GM03348 (cell line): ENCODE results near the gene ZNF74.
A peak's percentile ranks its signal among the peaks of the same experiment; 100 is the strongest.
"Not testable (repeated sequence)": the region's sequence is repeated elsewhere in the genome, so short reads cannot be mapped to it uniquely, and the experiment has no call there.

Experiments used
- DNase-seq: peaks from one replicate; pipeline ENCODE4 v3.0.0; 2012; ENCODE audit warnings: low spot score

Gene ZNF74

DNA sequence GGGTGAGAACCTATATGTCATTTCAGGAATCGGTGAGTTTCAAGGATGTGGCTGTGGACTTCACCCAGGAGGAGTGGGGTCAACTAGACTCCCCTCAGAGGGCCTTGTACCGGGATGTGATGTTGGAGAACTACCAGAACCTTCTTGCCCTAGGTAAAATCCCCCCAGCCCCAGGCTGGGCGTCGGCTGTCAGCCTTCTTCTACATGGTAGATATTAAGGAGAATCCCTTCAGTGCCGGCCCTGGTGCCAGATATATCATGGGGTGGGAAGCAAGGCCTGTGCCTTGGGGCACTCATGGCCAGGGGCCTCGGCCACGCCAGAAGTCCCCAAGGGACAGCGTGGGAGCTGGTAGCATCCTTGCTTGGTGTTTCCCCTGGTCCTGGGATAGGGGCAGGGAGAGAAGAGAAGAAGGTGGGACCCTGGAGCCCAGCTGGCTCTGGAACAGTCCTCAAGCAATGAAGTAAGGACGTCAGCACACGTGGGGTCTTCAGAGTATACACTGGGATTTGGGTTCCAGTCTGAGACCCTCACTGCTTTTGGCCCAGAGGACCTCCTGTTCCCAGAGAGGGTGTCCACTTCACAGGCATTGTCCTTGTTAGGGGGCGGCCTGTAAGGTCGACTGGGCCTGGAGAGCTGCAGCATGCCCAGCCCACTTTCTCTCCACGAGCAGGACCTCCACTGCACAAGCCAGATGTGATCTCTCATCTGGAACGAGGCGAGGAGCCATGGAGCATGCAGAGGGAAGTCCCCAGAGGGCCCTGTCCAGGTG is 6.8 kb downstream of the ZNF74 start:
- DNase-seq, result no peak

DNA sequence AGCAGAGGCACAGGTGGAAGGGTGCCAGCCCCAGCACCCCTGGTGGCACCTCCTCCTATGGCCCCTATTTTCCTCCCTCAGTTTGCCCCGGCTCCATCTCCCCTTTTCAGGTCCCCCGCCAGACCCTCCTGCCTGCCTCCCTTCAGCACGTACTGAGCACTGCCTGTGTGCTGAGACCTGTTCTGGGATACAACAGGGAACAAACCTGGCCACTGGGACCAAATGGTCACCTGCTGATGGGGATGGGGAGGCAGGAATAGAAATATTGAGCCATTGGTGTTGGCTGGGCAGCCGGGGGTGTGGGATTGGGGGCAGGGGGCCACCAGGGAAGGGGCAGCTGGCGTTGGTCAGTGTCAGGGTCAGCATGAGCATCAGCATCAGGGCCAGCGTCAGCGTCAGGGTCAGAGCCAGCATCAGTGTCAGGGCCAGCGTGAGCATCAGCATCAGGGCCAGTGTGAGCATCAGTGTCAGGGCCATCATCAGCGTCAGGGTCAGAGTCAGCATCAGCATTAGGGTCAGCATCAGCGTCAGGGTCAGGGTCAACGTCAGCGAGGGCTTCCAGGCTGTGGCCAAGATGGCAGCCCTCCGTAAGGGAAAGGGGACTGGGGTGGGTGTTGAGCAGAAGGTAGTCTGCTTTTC is 7.5 kb downstream of the ZNF74 start:
- no peak for DNase-seq

DNA sequence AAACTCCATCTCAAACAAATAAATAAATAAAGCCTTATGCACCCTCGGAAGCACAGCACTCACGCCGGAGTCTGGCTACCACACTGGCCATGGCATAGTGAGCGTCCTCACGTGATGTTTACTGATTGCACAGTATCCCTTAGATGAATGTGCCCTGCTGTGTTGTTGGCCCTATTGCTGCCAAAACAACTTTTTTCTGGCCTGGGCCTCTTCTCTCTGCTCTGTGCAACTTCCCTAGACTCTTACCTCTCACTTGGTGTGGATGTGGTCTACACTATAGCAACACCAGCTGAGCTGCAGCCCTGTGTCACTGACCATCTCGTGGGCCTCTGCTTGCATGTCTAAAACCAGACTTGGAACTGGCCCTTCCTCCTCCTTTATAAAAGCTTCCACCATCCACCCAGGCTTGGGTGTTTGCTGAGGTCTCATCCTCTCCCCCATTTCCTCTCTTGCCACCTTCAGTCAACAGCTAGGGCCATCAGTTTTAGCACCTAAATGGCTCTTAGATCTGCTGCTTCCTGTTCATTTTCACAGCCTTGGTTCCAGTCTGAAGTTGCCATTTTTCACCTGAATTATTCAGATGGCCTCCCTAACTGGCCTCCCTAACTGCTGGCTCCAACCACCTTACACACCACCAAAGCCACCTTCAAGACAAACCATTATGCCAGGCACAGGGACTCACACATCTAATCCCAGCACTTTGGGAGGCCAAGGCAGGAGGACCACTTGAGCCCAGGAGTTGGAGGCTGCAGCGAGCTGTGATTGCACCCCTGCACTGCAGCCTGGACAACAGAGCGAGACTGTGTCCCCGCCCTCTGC is 9.2 kb downstream of the ZNF74 start:
- DNase-seq, result no peak

DNA sequence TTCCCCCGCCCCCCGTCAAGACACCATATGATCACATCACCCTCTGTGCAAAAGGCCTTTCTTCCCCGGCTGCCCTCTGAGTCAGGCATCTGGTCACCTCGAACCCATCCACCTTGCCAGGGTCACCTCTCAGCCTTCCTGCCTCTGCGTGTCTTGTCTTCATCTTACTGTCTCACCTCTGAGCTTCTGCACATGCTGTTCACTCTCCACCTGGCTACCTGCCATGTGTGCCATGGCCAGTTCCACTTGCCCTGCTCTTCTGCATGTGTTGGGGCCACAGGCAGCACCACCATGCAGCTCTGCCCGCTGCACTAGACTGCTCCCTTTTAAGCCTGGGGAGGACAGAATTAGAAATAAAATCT is 9.8 kb downstream of the ZNF74 start:
- no peak for DNase-seq

DNA sequence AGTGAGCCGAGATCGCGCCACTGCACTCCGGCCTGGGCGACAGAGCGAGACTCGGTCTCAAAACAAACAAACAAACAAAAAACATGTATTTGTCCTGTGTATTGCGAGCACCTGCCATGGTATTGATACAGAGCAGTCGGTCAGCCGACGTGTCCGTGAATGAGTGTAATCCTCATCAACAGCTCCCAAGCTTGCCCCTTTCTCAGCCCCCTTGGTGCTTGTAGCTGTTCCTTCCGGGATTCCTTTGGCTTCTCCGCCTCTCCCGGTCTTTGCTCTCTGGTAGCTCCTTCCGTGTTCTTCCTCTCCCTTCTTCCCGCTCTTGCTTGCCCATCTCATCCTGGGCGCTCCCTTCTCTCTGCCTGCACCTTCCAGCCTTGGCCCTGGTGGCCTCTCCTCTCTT is 10.9 kb downstream of the ZNF74 start:
- no peak for DNase-seq

DNA sequence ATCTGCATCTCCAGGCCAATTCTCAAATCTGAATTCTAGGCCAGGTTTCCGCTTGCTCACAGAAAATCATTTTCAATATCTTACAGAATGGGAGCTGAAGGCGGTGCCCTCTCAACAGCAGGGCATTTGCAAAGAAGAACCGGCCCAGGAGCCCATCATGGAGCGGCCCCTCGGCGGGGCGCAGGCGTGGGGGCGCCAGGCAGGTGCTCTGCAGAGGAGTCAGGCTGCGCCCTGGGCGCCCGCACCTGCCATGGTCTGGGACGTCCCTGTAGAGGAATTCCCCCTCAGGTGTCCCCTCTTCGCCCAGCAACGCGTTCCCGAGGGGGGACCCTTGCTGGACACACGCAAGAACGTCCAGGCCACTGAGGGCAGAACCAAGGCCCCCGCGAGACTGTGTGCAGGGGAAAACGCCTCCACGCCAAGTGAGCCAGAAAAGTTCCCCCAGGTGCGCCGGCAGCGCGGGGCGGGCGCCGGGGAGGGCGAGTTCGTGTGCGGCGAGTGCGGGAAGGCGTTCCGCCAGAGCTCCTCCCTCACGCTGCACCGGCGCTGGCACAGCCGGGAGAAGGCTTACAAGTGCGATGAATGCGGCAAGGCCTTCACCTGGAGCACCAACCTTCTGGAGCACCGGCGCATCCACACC is 11.5 kb downstream of the ZNF74 start:
- no peak for DNase-seq

DNA sequence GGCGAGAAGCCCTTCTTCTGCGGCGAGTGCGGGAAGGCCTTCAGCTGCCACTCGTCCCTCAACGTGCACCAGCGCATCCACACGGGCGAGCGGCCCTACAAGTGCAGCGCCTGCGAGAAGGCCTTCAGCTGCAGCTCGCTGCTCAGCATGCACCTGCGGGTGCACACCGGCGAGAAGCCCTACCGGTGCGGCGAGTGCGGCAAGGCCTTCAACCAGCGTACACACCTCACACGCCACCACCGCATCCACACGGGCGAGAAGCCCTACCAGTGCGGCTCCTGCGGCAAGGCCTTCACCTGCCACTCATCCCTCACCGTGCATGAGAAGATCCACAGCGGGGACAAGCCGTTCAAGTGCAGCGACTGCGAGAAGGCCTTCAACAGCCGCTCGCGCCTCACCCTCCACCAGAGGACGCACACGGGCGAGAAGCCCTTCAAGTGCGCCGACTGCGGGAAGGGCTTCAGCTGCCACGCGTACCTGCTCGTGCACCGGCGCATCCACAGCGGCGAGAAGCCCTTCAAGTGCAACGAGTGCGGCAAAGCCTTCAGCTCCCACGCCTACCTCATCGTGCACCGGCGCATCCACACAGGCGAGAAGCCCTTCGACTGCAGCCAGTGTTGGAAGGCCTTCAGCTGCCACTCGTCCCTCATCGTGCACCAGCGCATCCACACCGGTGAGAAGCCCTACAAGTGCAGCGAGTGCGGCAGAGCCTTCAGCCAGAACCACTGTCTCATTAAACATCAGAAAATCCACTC is 12.2 kb downstream of the ZNF74 start:
- DNase-seq, result no peak

DNA sequence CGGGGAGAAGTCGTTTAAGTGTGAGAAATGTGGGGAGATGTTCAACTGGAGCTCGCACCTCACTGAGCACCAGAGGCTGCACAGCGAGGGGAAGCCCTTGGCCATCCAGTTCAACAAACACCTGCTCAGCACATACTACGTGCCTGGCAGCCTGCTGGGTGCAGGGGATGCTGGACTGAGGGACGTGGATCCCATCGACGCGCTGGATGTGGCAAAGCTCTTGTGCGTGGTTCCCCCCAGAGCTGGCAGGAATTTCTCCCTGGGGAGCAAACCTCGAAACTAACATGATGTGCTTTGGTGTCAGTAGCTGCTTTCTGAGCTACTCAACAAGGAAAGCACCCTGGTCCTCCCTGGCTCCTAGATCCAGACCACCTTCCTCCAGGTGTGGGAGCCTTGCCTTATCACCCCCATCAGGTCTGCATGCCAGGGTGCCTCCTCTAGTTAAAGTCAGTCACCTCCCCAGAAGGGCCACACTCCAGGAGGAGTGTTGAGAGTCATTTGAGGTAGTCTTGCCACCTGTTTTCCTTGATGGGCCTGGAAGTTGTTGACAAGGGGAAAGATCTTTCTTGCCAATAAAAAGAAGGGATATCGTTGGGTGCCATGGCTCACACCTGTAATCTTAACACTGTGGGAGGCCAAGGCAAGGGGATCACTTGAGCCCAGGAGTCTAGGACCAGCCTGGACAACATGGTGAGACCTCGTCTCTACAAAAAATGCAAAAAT is 12.9 kb downstream of the ZNF74 start:
- no peak for DNase-seq

DNA sequence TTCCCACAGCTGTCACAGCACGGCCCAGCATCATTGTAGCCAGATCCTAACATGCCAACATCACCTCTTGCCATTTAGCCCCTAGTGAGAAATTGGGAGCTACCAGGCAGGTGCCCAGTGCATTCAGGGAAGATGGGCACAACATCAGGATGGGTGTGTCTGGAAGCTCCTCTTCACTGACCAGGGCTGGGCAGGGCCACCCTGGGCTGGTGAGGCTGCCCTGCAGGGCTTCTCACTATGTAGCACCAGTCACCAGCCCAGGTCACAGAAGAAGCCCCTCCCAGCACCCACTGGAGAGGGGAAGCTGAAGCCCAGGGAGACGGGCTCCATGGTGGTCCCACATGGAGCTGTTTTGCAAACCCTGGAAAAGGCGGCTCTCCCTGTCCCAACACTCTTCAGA is 13.9 kb downstream of the ZNF74 start:
- DNase-seq, result no peak

DNA sequence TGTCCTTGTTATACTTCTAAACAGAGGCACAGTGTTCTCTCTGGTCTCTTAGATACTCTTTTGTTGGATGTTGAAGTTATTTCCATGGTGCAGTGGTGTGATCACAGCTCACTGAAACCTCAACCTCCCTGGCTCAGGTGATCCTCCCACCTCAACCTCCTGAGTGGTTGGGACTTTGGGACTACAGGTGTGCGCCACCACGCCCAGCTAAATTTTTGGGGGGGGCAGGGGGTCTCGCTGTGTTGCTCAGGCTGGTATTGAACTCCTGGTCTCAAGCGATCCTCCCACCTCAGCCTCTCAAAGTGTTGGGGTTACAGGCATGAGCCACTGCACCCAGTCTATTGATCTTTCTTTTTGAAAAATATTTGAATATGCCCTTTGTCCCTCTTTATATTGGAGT is 14.9 kb downstream of the ZNF74 start:
- no peak for DNase-seq

DNA sequence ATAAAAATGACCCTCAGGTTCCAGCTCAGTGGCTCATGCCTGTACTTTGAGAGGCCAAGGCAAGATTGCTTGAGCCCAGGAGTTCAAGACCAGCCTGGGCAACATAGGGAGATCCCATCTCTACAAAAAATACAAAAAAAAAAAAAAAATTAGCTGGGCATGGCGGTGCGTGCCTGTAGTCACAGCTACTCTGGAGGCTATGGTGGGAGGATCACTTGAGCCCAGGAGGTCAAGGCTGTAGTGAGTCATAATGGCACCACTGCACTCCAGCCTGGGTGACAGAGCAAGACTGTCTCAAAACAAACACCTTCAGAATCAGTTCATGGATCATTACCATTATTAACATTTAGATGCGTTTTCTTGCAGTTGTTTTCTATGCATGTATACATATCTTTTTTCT is 15.4 kb downstream of the ZNF74 start:
- not testable (repeated sequence) for DNase-seq

DNA sequence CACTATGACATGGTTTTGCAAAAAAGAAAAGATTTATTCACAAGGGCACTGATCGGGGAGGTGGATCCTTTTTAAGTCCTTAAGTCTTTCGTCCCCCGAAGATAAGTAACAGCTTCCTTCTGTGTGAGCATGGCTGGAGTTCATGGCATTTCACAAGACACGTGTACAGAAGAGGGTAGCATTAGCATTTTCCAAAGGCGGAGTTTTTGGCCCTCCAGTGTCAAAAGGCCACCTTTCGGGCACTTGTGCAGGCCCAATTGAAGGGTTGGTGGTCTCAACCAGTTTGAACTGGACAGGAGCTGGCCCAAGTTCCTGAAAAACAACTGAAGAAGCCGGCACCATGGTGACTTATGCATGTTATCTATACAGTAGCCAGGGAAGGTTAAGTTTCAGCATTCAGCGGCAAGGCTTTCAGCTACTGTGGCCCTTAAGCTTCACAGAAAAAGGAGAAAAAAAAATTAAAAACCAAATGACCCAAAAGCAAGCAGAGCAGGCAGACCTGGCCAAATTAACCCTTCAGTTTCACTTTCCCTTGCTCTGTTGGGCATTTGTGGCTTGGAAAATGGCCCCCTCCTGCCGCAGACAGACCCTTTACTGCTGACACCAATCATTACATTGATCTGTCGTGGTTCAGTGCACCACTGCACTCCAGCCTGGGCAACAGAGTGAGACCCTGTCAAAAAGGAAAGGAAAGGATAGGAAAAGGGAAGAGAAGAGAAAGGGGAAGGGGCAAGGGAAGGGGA is 18.7 kb downstream of the ZNF74 start:
- DNase-seq, result no peak

DNA sequence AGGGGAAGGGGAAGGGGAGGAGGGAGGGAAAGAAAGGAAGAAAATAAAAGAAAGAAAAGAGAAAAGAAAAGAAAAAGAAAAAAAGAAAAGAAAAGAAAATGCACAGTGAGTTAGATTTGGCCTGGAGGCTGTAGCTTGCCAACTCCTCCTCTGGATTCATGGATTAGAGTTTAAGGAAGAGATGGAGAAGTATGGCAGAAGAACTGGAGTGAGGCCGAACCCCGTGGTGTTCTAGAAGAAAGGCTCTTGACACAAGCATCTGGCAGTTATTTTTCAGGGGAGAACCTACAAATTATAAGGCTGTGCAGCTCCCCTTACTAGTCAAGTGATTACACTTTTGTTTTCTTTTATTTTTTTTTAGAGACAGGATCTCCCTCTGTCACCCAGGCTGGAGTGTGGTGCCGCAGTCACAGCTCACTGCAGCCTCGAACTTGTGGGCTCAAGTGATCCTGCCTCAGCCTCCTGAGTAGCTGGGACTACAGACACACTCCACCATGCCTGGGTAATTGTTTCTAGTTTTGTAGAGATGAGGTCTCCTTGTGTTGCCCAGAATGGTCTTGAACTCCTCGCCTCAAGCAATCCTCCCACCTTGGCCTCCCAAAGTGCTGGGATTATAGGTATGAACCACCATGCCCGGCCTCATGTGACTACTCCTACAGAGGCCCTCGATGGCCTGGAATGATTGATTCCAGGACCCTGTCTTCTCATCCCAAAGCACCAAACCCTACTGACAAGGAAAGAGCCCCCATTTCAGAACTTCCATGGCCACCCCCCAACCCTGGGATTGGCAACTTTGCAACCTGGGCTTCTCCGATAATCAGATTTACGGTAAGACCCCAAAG is 19.5 kb downstream of the ZNF74 start:
- DNase-seq, result no peak

DNA sequence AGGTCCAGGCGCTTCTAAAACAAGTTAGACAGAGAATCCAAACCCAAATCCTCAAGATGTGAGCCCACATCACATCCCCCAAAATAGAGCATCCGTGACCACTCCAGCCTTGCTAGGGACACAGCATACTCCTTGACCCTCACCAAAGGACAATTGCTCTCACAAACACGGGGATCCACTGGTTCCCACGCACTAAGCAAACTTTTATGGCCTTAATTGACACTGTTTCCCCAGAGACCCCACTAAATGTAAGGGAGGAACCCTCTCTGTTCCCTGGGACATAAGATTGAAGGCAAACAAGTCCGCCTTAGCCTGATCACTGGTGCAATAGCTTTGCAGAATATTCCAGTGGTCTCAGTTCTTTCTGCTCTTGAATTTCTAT is 20.1 kb downstream of the ZNF74 start:
- no peak for DNase-seq

DNA sequence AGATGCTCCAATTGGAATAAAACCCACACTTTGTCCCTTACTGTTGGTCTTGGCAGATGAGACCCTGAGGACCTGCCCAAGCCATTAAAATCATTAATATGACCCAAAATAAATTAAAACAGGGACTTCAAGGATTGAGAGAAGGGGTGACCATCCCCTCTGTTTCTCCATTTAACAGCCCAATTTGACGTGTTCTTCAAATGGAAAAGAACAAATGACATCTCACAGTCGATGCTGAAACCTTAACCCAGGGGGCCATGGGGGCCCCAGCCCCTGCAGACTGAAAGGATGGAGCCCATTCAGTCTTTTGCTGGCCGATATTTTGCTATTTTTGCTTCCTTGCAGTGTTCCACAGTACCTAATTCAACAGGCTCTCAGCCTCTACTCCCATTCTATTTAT is 20.5 kb downstream of the ZNF74 start:
- no peak for DNase-seq

DNA sequence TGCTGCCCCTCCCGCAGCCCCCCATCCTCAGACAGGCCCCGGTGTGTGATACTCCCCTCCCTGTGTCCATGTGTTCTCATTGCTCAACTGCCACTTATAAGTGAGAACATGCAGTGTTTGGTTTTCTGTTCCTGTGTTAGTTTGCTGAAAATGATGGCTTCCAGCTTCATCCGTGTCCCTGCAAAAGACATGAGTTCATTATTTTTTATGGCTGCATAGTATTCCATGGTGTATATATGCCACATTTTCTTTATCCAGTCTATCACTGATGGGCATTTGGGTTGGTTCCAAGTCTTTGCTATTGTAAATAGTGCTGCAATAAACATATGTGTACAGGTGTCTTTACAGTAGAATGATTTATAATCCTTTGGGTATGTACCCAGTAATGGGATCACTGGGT is 21.3 kb downstream of the ZNF74 start:
- DNase-seq, result not testable (repeated sequence)

DNA sequence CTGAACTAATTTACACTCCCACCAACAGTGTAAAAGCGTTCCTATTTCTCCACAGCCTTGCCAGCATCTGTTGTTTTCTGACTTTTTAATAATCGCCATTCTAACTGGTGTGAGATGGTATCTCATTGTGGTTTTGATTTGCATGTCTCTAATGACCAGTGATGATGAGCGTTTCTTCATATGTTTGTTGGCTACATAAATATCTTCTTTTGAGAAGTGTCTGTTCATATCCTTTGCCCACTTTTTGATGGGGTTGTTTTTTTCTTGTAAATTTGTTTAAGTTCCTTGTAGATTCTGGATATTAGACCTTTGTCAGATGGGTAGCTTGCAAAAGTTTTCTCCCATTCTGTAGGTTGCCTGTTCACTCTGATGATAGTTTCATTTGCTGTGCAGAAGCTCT is 21.7 kb downstream of the ZNF74 start:
- DNase-seq, result not testable (repeated sequence)

DNA sequence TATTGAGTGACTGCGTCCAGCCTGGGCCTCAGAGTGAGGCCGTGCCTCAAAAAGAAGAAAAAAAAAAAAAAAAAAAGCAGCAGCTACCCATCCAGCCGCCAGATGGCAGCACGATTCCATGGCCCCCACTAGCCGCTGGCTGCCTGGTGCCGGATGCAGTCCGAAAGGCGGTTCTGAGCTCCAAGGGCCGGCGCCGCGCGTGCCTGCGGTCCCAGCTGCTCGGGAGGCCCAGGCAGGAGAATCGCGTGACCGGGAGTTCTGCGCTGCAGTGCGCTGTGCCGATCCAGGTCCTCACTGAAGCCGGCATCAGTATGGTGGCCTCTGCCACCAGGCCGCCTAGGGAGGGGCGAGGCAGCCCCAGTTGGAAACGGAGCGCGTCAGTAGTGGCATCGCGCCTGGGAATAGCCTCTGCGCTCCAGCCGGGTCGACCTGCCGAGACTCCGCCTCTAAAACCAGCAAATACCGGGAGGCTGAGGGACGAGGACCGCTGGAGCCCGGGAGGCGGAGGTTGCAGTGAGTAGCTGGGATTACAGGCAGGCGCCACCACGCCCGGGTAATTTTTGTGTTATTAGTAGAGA is 24.3 kb downstream of the ZNF74 start:
- DNase-seq, result peak; percentile 93

DNA sequence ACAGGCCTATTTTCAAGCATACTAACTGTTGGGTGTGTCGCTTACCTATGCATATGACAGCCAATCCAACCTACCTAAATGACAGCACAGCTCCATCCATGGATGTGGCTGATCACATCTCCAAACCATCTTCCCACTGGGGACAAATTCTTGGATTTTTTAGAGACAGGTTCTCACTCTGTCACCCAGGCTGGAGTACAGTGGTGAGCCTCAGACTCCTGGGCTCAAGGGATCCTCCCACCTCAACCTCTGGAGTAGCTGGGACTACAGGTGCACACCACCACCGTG is 25.7 kb downstream of the ZNF74 start:
- DNase-seq, result no peak
